IMR-90 (cell line): Measurements from ENCODE around the gene CNTNAP1. TPM values are rescaled to one million over a fixed set of nuclear protein-coding genes. Genes with fewer than 3 reads are reported as not detected.

Experiments used
- ATAC-seq: fragments of 200-7000 bp; cut with Tn5 transposase; 2 replicates; pipeline ENCODE4 v1.9.1; 2020; ENCODE audit warnings: low read depth, mild to moderate bottlenecking, moderate library complexity
- BruUV-seq: library from RNA; stranded (reverse); fragments of 400-500 nt; replicated peaks from 2 replicates; lab custom pipeline; 2021; lab: Mats Ljungman, UMichigan
- CTCF ChIA-PET: fragments of 300-600 bp; formaldehyde crosslinking; extraction: SDS; loops from one replicate; lab custom pipeline; 2021; ENCODE audit warnings: antibody characterized with exemption; lab: Yijun Ruan, JAX
- POLR2A ChIA-PET: fragments of 300-600 bp; sonication (Branson Sonifier 250); formaldehyde crosslinking; loops from one replicate; lab custom pipeline; 2022; ENCODE audit warnings: antibody characterized with exemption; ENCODE audit not compliant: unreplicated experiment; lab: Charles Lee
- DNase-seq: peaks from one replicate; pipeline ENCODE4 v3.0.0; 2013
- H2AFZ ChIP-seq: replicated peaks from 2 replicates; pipeline ENCODE3; 2013; ENCODE audit warnings: low read length, mild to moderate bottlenecking; ENCODE audit not compliant: poor library complexity
- H2AK5ac ChIP-seq: 2 replicates; pipeline ENCODE4 v1.6.1; 2013; ENCODE audit warnings: low read depth, low read length, inconsistent platforms
- H2AK9ac ChIP-seq: replicated peaks from 2 replicates; pipeline ENCODE3; 2013; ENCODE audit warnings: mild to moderate bottlenecking, low read depth, low read length, moderate library complexity; ENCODE audit not compliant: poor library complexity
- H2BK120ac ChIP-seq: 2 replicates; pipeline ENCODE4 v1.6.1; 2013; ENCODE audit warnings: low read depth, low read length, inconsistent platforms
- H2BK15ac ChIP-seq: 3 replicates; pipeline ENCODE4 v1.6.1; 2013; ENCODE audit warnings: low read depth, low read length, inconsistent platforms
- H2BK20ac ChIP-seq: 2 replicates; pipeline ENCODE4 v1.6.1; 2013; ENCODE audit warnings: low read depth, mild to moderate bottlenecking, inconsistent platforms, low read length, moderate library complexity
- H2BK5ac ChIP-seq: 2 replicates; pipeline ENCODE4 v1.6.1; 2013; ENCODE audit warnings: mild to moderate bottlenecking, low read depth, low read length, inconsistent platforms; ENCODE audit not compliant: poor library complexity, severe bottlenecking
- H3K14ac ChIP-seq: replicated peaks from 2 replicates; pipeline ENCODE4 v1.6.1; 2013; ENCODE audit warnings: low read depth, low read length, inconsistent platforms
- H3K18ac ChIP-seq: 2 replicates; pipeline ENCODE4 v1.6.1; 2013; ENCODE audit warnings: low read depth, low read length, control low read depth
- H3K23ac ChIP-seq: 2 replicates; pipeline ENCODE4 v1.6.1; 2013; ENCODE audit warnings: low read depth, low read length, inconsistent platforms
- H3K27ac ChIP-seq: 2 replicates; pipeline ENCODE4 v1.5.1; 2013; ENCODE audit warnings: mild to moderate bottlenecking, control low read depth, low read length; ENCODE audit not compliant: insufficient read depth
- H3K27me3 ChIP-seq: 2 replicates; pipeline ENCODE4 v1.6.1; 2013; ENCODE audit warnings: low read length; ENCODE audit not compliant: control insufficient read depth, insufficient read depth
- H3K36me3 ChIP-seq: 2 replicates; pipeline ENCODE4 v1.6.1; 2013; ENCODE audit warnings: low read length, mixed read lengths; ENCODE audit not compliant: control insufficient read depth, insufficient read depth
- H3K4ac ChIP-seq: 2 replicates; pipeline ENCODE4 v1.6.1; 2013; ENCODE audit warnings: low read depth, low read length, inconsistent platforms
- H3K4me1 ChIP-seq: 2 replicates; pipeline ENCODE4 v1.6.1; 2013; ENCODE audit warnings: low read length, mixed read lengths; ENCODE audit not compliant: control insufficient read depth, insufficient read depth
- H3K4me2 ChIP-seq: 2 replicates; pipeline ENCODE4 v1.6.1; 2013; ENCODE audit warnings: low read depth, mild to moderate bottlenecking, control low read depth, low read length, moderate library complexity
- H3K4me3 ChIP-seq: 2 replicates; pipeline ENCODE4 v1.5.1; 2013; ENCODE audit warnings: low read depth, mild to moderate bottlenecking, control low read depth, low read length, moderate library complexity; ENCODE audit not compliant: insufficient read depth
- H3K56ac ChIP-seq: 2 replicates; pipeline ENCODE4 v1.6.1; 2013; ENCODE audit warnings: low read length, inconsistent platforms; ENCODE audit not compliant: insufficient read depth; ENCODE audit errors: extremely low read depth
- H3K79me1 ChIP-seq, 2 experiments: 2 replicates each; pipeline ENCODE4 v1.6.1; 2013; ENCODE audit warnings: low read length in 2 of 2, inconsistent platforms in 1 of 2, low read depth in 1 of 2
- H3K9ac ChIP-seq: 2 replicates; pipeline ENCODE4 v1.6.1; 2013; ENCODE audit warnings: low read depth, low read length, control low read depth
- H3K9me1 ChIP-seq: 2 replicates; pipeline ENCODE4 v1.6.1; 2013; ENCODE audit warnings: low read length, inconsistent platforms; ENCODE audit not compliant: insufficient read depth
- H3K9me3 ChIP-seq: 2 replicates; pipeline ENCODE4 v1.6.1; 2013; ENCODE audit warnings: low read length; ENCODE audit not compliant: control insufficient read depth, insufficient read depth
- H4K20me1 ChIP-seq: 2 replicates; pipeline ENCODE4 v1.6.1; 2013; ENCODE audit warnings: low read length, inconsistent platforms; ENCODE audit not compliant: insufficient read depth
- H4K5ac ChIP-seq: 2 replicates; pipeline ENCODE4 v1.6.1; 2013; ENCODE audit warnings: mild to moderate bottlenecking, low read depth, low read length, control low read depth
- H4K8ac ChIP-seq, 2 experiments: 2 replicates each; pipeline ENCODE4 v1.6.1; 2013; ENCODE audit warnings: low read depth in 2 of 2, low read length in 2 of 2, control low read depth in 1 of 2, inconsistent platforms in 1 of 2
- H4K91ac ChIP-seq: 2 replicates; pipeline ENCODE4 v1.6.1; 2013; ENCODE audit warnings: low read depth, low read length, inconsistent platforms; ENCODE audit not compliant: insufficient read depth
- BHLHE40 ChIP-seq: fragments of 150-350 bp; IDR thresholded peaks from 2 replicates; pipeline ENCODE4 v1.6.1; 2016; ENCODE audit warnings: mild to moderate bottlenecking, low read depth, low read length
- CEBPB ChIP-seq: IDR thresholded peaks from 2 replicates; pipeline ENCODE4 v1.6.1; 2012; ENCODE audit warnings: low read depth, low read length, improper control_type of control experiment
- CHD1 ChIP-seq: IDR thresholded peaks from 2 replicates; pipeline ENCODE4 v1.6.1; 2012; ENCODE audit warnings: low read depth, low read length, improper control_type of control experiment
- CTCF ChIP-seq: conservative IDR thresholded peaks from 2 replicates; pipeline ENCODE4 v1.5.1; 2012; ENCODE audit warnings: mild to moderate bottlenecking, low read depth, low read length, improper control_type of control experiment
- ELK1 ChIP-seq: fragments of 150-350 bp; IDR thresholded peaks from 2 replicates; pipeline ENCODE4 v1.6.1; 2016; ENCODE audit warnings: low read depth, mild to moderate bottlenecking, low read length, moderate library complexity, borderline replicate concordance
- FOS ChIP-seq: fragments of 150-350 bp; IDR thresholded peaks from 2 replicates; pipeline ENCODE4 v1.6.1; 2016; ENCODE audit warnings: low read depth, low read length
- MAFK ChIP-seq: IDR thresholded peaks from 2 replicates; pipeline ENCODE4 v1.6.1; 2012; ENCODE audit warnings: low read depth, low read length, improper control_type of control experiment
- MXI1 ChIP-seq: IDR thresholded peaks from 2 replicates; pipeline ENCODE4 v1.6.1; 2012; ENCODE audit warnings: low read depth, mild to moderate bottlenecking, low read length, moderate library complexity, borderline replicate concordance
- POLR2A ChIP-seq: IDR thresholded peaks from 2 replicates; pipeline ENCODE4 v1.6.1; 2012; ENCODE audit warnings: mild to moderate bottlenecking, low read depth, low read length
- RAD21 ChIP-seq: IDR thresholded peaks from 2 replicates; pipeline ENCODE4 v1.6.1; 2012; ENCODE audit warnings: low read length, improper control_type of control experiment
- RFX5 ChIP-seq: IDR thresholded peaks from 2 replicates; pipeline ENCODE4 v1.8.0; 2012; ENCODE audit warnings: low read depth, mild to moderate bottlenecking, low read length, moderate library complexity
- SMC3 ChIP-seq: fragments of 150-350 bp; IDR thresholded peaks from 2 replicates; pipeline ENCODE4 v1.6.1; 2016; ENCODE audit warnings: low read depth, mild to moderate bottlenecking, antibody characterized with exemption, low read length, moderate library complexity
- USF2 ChIP-seq: fragments of 150-350 bp; IDR thresholded peaks from 2 replicates; pipeline ENCODE4 v1.6.1; 2017; ENCODE audit warnings: mild to moderate bottlenecking, antibody characterized with exemption, low read length, low read depth
- WGBS, 2 experiments: methylation state at CpG; one replicate each; pipeline versions ENCODE4 v1.1.5 to v1.1.7; 2013; ENCODE audit warnings: missing lambda C conversion rate in 2 of 2; ENCODE audit not compliant: insufficient read length in 1 of 2; ENCODE audit errors: extremely low coverage in 2 of 2; 5-methylcytosine and 5-hydroxymethylcytosine counted together
- dilution Hi-C: fragments of 300-500 bp; cut with HindIII; formaldehyde crosslinking; loops from one replicate; pipeline ENCODE4 v1.14.3; 2018; ENCODE audit warnings: low sequenced_read_pairs; ENCODE audit not compliant: unreplicated experiment
- in situ Hi-C: fragments of 300-500 bp; cut with MboI; formaldehyde crosslinking; loops from 3 replicates; pipeline ENCODE4 v1.14.3; 2019; ENCODE audit warnings: low sequenced_read_pairs, inconsistent platforms, mixed read lengths
- intact Hi-C: fragments of 100-400 bp; cut with micrococcal nuclease; formaldehyde crosslinking; loops from 2 replicates; pipeline ENCODE4 v1.10.0; 2022
- polyA plus RNA-seq, 3 experiments: library from polyadenylated mRNA; depleted of rRNA; stranded (reverse); fragments of >200 nt; gene quantifications; 2 replicates each; pipeline ENCODE4 v1.2.3, GENCODE V29; 2012; ENCODE audit warnings: low replicate concordance in 1 of 3
- total RNA-seq: library from RNA; depleted of rRNA; stranded (reverse); fragments of >200 nt; gene quantifications from 2 replicates; pipeline ENCODE4 v1.2.3, GENCODE V29; 2012

The CNTNAP1 gene
- total and polyA plus RNA-seq, 2 of the 4 experiments (the other 2 are of a cell fraction): 12.2 to 72.2 TPM

DNA sequence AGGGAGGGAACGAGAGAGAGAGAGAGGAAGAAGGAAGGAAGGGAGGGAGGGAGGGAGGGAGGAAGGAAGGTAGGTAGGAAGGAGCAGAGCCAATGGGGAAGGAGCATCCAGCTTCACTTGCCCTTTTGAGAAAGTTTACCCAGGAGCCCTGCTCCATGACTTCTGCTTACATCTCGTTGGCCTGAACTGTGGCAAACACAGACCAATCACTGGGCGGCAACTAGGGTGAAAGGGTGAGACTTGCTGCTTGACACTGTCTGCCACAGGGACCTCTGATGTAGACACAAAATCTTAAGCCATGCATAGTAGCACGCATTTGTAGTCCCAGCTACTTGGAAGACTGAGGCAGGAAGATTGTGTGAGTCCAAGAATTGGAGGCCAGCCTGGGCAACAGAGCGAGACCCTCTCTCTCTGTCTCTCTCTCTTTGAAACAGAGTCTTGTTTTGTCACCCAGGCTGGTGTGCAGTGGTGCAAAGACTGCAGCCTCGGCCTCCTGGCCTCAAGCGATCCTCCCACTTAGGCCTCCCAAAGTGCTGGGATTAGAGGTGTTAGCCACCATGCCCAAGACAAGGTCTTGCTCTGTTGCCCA is 42.7 kb upstream of the CNTNAP1 start:
- Histone ChIP-seq H3K56ac (no peak overlapping the region), H3K9me3 (no peaks in the 10 kb centered on the region), H4K5ac (no peak overlapping the region), H2BK5ac (no peak overlapping the region), H2AK9ac (no peak overlapping the region), H2AK5ac (no peak overlapping the region), H3K4me3 (no peak overlapping the region), H3K9ac (no peak overlapping the region), H3K14ac (no peak overlapping the region), H4K91ac (no peak overlapping the region), H3K36me3 (no peaks in the 10 kb centered on the region), H3K18ac (no peak overlapping the region), H2BK15ac (no peak overlapping the region), H2BK20ac (no peak overlapping the region), H3K4me1 (no peaks in the 10 kb centered on the region), H3K27ac (no peak overlapping the region), H3K79me1 (no peaks in the 10 kb centered on the region), H3K4ac (no peak overlapping the region), H4K8ac (no peak overlapping the region), H4K20me1 (no peaks in the 10 kb centered on the region), H3K4me2 (no peak overlapping the region), H3K9me1 (no peaks in the 10 kb centered on the region), H2AFZ (no peak overlapping the region), H3K27me3 (peaks cover 40% of the 10 kb centered on the region), H3K23ac (no peak overlapping the region), H2BK120ac (no peak overlapping the region)
- DNase-seq: no peak
- in situ Hi-C loops (no loop called here), dilution Hi-C loops (no loop called here), intact Hi-C loops (no loop called here)
- 48% methylated on average over 4 of the region's 7 CpGs; no CpG with 5 or more reads in 1 of the 2 experiments for WGBS, 2 experiments
- ChIA-PET CTCF (no interaction called here), POLR2A (no interaction called here)
- BruUV-seq: no TSS peak
- no peak for ATAC-seq
- no peak for TF ChIP-seq CTCF
- TF ChIP-seq ELK1: no peak
- no peak for TF ChIP-seq SMC3
- no peak for TF ChIP-seq POLR2A
- no peak for TF ChIP-seq USF2
- no peak for TF ChIP-seq RAD21
- no peak for TF ChIP-seq MAFK
- TF ChIP-seq FOS: no peak
- no peak for TF ChIP-seq CHD1
- no peak for TF ChIP-seq MXI1
- TF ChIP-seq BHLHE40: no peak
- TF ChIP-seq RFX5: no peak
- TF ChIP-seq CEBPB: no peak
